Motor neuron (in vitro differentiated cells): Measurements from ENCODE around the gene RC3H2. TPM values are rescaled to one million over a fixed set of nuclear protein-coding genes. Genes with fewer than 3 reads are reported as not detected.
A peak's percentile ranks its signal among the peaks of the same experiment; 100 is the strongest.
"Not testable (repeated sequence)": the region's sequence is repeated elsewhere in the genome, so short reads cannot be mapped to it uniquely, and the experiment has no call there.

Experiments
- ATAC-seq, 8 experiments: fragments of 200-7000 bp; cut with Tn5 transposase; replicated peaks in 6 of 8; 2 replicates each; pipeline ENCODE4 v1.8.0; 2021; ENCODE audit warnings: mild to moderate bottlenecking in 8 of 8, moderate library complexity in 8 of 8
- H3K27ac ChIP-seq, 2 donors: fragments of 250-450 bp; sonication (Bioruptor Pico); 2 replicates each; pipeline ENCODE4 v1.9.0; 2021; ENCODE audit warnings: antibody characterized with exemption in 2 of 2, mild to moderate bottlenecking in 2 of 2, moderate library complexity in 1 of 2
- H3K4me1 ChIP-seq, 2 donors: fragments of 250-450 bp; sonication (Bioruptor Pico); replicated peaks in 1 of 2; 2 replicates each; pipeline ENCODE4 v1.6.1; 2021; ENCODE audit warnings: antibody characterized with exemption in 2 of 2, mild to moderate bottlenecking in 2 of 2, moderate library complexity in 1 of 2
- H3K4me3 ChIP-seq, 5 donors: fragments of 250-450 bp; sonication (Bioruptor Pico); 2 replicates each; pipeline ENCODE4 v1.9.0; 2021; ENCODE audit warnings: antibody characterized with exemption in 5 of 5, mild to moderate bottlenecking in 5 of 5, moderate library complexity in 4 of 5
- WGBS, 10 experiments: fragments of 450-650 bp; shearing (Covaris generic); methylation state at CpG; one replicate each; pipeline ENCODE4 v1.0.0; 2022; 5-methylcytosine and 5-hydroxymethylcytosine counted together
- in situ Hi-C, 9 experiments: fragments of 400-800 bp; cut with MboI; loops; one replicate each; pipeline ENCODE4 v1.15.0; 2021; ENCODE audit warnings: low sequenced_read_pairs in 9 of 9, low pct_unique_long_range_greater_than_20kb in 2 of 9; ENCODE audit not compliant: unreplicated experiment in 9 of 9
- total RNA-seq, 8 experiments: library from RNA; unstranded; fragments of 300-600 nt; gene quantifications; 2 replicates each; pipeline versions ENCODE4 v1.2.3 to v1.2.4, GENCODE V29; 2022

The RC3H2 gene
- total RNA-seq, 8 experiments from 2014 or later: 31.6 to 65.3 (median 44.8) TPM

GRCh38 chr9:122852085-122852786 lies 52.9 kb downstream of the RC3H2 start:
- in situ Hi-C loops, H3K4me3 ChIP-seq, H3K4me1 ChIP-seq, ATAC-seq, H3K27ac ChIP-seq: not testable (repeated sequence)
- WGBS, 10 experiments: no CpG with 5 or more reads among the region's 59 CpGs

DNA sequence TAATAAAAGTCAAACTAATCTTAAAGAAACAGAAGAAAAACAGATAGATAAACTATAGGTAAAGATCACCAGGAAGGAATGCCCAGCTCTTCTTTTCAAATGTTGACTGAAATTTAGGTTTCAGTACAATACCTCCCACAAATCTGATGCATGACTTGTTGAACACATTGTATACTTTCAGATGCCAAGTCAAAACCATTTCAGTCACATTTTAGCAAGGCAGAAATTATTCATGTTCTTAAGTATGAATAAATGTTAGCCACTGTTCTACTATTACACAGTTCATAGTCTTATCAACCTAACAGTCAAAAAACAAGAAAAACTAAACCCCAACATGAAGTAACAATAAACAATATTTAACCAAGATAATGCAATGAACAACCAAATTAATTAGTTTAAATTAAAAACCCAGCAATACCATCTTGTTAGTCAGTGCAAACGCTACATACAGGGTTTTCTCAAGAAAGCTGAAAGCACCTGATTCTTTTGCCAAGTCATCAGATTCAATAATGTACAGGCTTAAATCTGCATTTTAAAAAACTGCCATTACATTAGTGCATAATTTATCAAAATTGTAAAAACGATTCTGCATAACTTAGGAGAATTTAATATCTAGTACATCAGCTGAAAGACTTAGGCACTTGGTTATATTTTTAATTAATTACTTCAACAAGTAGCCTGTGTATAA lies 56.8 kb downstream of the RC3H2 start:
- WGBS, 10 experiments: 0 to 83% (median 66%) methylated on average over 1 to 2 of the region's 2 CpGs; no CpG with 5 or more reads in 1 of the 10 experiments
- peak in 2 of 8 experiments; percentile 17 to 64 for ATAC-seq
- Histone ChIP-seq H3K27ac (no peak overlapping the region), H3K4me1 (no peaks in the 10 kb centered on the region), H3K4me3 (no peak overlapping the region)
- in situ Hi-C loops: no loop called here

GRCh38 chr9:122846371-122846940 lies 58.7 kb downstream of the RC3H2 start:
- Histone ChIP-seq H3K27ac (no peak overlapping the region), H3K4me3 (no peak overlapping the region), H3K4me1 (no peaks in the 10 kb centered on the region)
- ATAC-seq: no peak
- 84 to 100% (median 95%) methylated on average over 2 to 5 of the region's 5 CpGs for WGBS, 10 experiments
- in situ Hi-C loops: no loop called here

GRCh38 chr9:122845116-122845515 lies 60.0 kb downstream of the RC3H2 start:
- ATAC-seq: peak in 1 of 8 experiments; percentile 30
- Histone ChIP-seq H3K27ac (no peak overlapping the region), H3K4me1 (no peaks in the 10 kb centered on the region), H3K4me3 (no peak overlapping the region)
- in situ Hi-C loops: no loop called here
- WGBS, 10 experiments: 3 to 100% (median 82%) methylated on average over 1 to 3 of the region's 3 CpGs

DNA sequence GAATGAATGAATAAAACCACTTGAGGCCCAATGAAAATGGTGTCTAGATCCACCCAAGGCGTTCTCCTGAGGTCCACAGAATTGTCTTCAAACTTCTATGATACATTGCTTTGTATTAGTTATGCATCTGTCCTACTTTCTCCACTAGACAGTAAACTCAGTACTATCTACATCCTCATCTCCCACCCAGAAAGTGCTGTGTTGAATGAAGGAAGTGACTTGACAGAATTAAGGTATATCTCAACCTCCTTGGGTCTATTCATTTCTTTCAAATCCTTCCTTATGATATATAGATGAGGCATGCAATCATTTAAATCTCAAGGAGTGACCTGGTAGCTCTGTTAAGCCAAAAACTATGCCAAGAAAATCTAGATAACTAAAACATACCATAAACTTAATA lies 61.0 kb downstream of the RC3H2 start:
- H3K27ac ChIP-seq: no peak overlapping the region
- no peaks in the 10 kb centered on the region for H3K4me1 ChIP-seq
- in situ Hi-C loops: no loop called here
- ATAC-seq: no peak
- no peak overlapping the region for H3K4me3 ChIP-seq
- 75 to 100% (median 93%) methylated on average over 1 of the region's 1 CpG; no CpG with 5 or more reads in 6 of the 10 experiments for WGBS, 10 experiments

GRCh38 chr9:122841501-122841900 lies 63.7 kb downstream of the RC3H2 start:
- in situ Hi-C loops: no loop called here
- ATAC-seq: peak in 3 of 8 experiments; percentile 85 to 93 (median 90)
- no peak overlapping the region for H3K27ac ChIP-seq
- H3K4me1 ChIP-seq: no peaks in the 10 kb centered on the region
- no peak overlapping the region for H3K4me3 ChIP-seq
- 25 to 100% (median 43%) methylated on average over 1 to 4 of the region's 4 CpGs; no CpG with 5 or more reads in 1 of the 10 experiments for WGBS, 10 experiments

DNA sequence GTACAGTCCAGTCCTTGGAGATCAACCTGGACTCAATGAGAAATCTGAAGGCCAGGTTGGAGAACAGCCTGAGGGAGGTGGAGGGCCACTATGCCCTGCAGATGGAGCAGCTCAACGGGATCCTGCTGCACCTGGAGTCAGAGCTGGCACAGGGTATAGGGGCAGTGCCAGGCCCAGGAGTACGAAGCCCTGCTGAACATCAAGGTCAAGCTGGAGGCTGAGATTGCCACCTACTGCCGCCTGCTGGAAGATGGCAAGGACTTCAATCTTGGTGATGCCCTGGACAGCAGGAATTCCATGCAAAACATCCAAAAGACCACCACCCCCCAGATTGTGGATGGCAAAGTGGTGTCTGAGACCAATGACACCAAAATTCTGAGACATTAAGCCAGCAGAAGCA lies 66.7 kb downstream of the RC3H2 start:
- H3K27ac ChIP-seq, H3K4me3 ChIP-seq, ATAC-seq, in situ Hi-C loops, H3K4me1 ChIP-seq: not testable (repeated sequence)
- WGBS, 10 experiments: 60 to 88% (median 80%) methylated on average over 1 to 2 of the region's 3 CpGs; no CpG with 5 or more reads in 5 of the 10 experiments

GRCh38 chr9:122837266-122837850 lies 67.8 kb downstream of the RC3H2 start:
- Histone ChIP-seq H3K27ac (no peak overlapping the region), H3K4me1 (peaks cover 0 to 8% of the 10 kb centered on the region in 2 donors), H3K4me3 (no peak overlapping the region)
- in situ Hi-C loops: no loop called here
- ATAC-seq: no peak
- WGBS, 10 experiments: 88 to 100% (median 100%) methylated on average over 1 to 8 of the region's 14 CpGs; no CpG with 5 or more reads in 5 of the 10 experiments

DNA sequence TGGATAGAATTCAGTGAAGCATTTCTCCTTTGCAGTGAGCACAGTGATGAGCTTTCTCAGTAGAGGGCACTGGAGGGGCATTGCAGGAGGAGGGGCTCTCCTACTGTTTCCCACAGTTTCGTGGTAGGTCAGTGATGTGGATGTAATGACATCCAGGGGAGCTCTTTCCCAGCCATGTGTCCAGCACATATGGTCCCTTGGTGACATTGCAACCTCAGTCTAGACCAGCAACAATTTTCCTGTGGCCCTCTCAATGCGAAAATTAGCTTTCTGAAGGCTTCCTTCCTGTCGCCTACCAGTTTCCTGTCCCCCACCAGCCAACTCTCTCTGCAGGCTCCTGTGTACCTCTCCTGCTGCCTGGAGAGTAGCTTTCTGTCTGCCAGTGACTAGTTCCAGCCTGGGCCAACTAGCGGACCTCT lies 69.8 kb downstream of the RC3H2 start:
- Histone ChIP-seq H3K27ac (no peak overlapping the region), H3K4me1 (peaks cover 0 to 8% of the 10 kb centered on the region in 2 donors), H3K4me3 (no peak overlapping the region)
- 43 to 100% (median 76%) methylated on average over 1 to 3 of the region's 4 CpGs; no CpG with 5 or more reads in 5 of the 10 experiments for WGBS, 10 experiments
- peak in 6 of 8 experiments; percentile 40 to 75 (median 67) for ATAC-seq
- in situ Hi-C loops: no loop called here

- no peak overlapping the region for H3K27ac ChIP-seq
- WGBS, 10 experiments: 60 to 90% (median 80%) methylated on average over 2 to 3 of the region's 3 CpGs; no CpG with 5 or more reads in 3 of the 10 experiments
- no peak for ATAC-seq
- in situ Hi-C loops: no loop called here
- H3K4me3 ChIP-seq: no peak overlapping the region
- H3K4me1 ChIP-seq: peaks cover 2 to 10% of the 10 kb centered on the region in 2 donors
Observed at GRCh38 chr9:122832194-122832593, 73.0 kb downstream of the RC3H2 start.

- H3K4me1 ChIP-seq, ATAC-seq, in situ Hi-C loops: not testable (repeated sequence)
- Histone ChIP-seq H3K4me3 (peak overlapping the region; percentile 71 to 96 (median 82)), H3K27ac (peak overlapping the region in 1 of 2 donors; percentile 52)
- 0 to 76% (median 63%) methylated on average over 1 to 18 of the region's 18 CpGs; no CpG with 5 or more reads in 3 of the 10 experiments for WGBS, 10 experiments
Observed at GRCh38 chr9:122828965-122829284, 76.2 kb downstream of the RC3H2 start.

DNA sequence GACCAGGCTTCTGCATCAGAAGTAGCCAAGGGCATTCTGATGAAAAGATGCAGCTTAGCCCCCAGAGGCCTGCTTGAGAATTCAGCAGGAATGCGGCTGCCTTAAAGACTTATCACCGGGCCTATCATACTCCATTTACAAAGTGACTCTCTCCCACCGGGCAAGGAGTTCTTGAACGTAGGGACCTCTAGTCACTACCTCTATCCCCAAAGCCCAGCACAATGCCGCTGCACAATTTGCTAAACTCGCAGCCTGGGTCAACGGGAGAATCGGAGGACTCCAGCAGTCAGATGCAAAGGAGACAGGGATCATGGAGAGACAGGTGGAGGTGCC lies 77.4 kb downstream of the RC3H2 start:
- ATAC-seq: peak; percentile 7 to 35 (median 18)
- 0% methylated on average over 1 to 6 of the region's 8 CpGs; no CpG with 5 or more reads in 6 of the 10 experiments for WGBS, 10 experiments
- in situ Hi-C loops: no loop called here
- H3K27ac ChIP-seq: peak overlapping the region; percentile 33 to 47
- peaks cover 9% of the 10 kb centered on the region in 2 donors for H3K4me1 ChIP-seq
- peak overlapping the region; percentile 71 to 96 (median 82) for H3K4me3 ChIP-seq

DNA sequence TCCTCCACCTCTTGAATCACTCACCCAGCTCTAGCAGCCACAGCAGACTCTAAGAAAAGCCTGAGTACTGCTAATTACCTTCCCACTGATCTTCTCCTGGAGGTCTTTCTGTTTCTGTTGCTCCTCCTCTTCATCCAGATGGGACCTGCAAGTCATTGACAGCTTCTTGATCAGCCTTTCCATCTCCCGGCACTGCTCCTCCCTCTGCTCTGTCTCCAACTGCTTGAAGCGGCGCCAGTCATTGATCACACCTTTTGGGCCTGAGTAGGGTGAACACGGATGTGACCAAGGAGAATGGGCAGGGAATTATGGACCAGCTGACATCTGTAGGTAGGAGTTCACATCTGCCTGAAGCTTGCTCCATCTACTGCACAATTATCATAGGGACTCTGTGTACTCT lies 82.2 kb downstream of the RC3H2 start:
- in situ Hi-C loops: loop anchor here in 6 of 9 experiments (25.0 kb wide), 3 partner anchors 361 to 711 kb away; no protein-coding TSS in a partner anchor
- 33 to 100% (median 93%) methylated on average over 1 to 4 of the region's 4 CpGs; no CpG with 5 or more reads in 5 of the 10 experiments for whole genome bisulfite sequencing, 10 experiments
- ATAC-seq: no peak

More for the DNA sequence above, 82.2 kb downstream of the RC3H2 start:
- no peak overlapping the region for H3K4me3 ChIP-seq
- H3K4me1 ChIP-seq: peaks cover 9 to 26% of the 10 kb centered on the region in 2 donors
- no peak overlapping the region for H3K27ac ChIP-seq
